GM12878 (cell line): ENCODE results near the gene DUOXA1. TPM values are rescaled to one million over a fixed set of nuclear protein-coding genes. Genes with fewer than 3 reads are reported as not detected.

ENCODE experiments used
- ATF7 ChIP-seq: fragments of 450-650 bp; IDR thresholded peaks from 2 replicates; pipeline ENCODE4 v1.6.1; 2016; ENCODE audit warnings: low read depth, mild to moderate bottlenecking
- CBX5 ChIP-seq: sonication (generic); IDR thresholded peaks from 2 replicates; pipeline ENCODE4 v1.6.1; 2016; ENCODE audit warnings: low read depth, moderate library complexity, mild to moderate bottlenecking, inconsistent platforms
- CEBPB ChIP-seq, 2 experiments: fragments of 150-350 bp in 1 of 2; IDR thresholded peaks; 2 replicates each; pipeline ENCODE4 v1.6.1; 2012 to 2014; ENCODE audit warnings: low read depth in 2 of 2, low read length in 2 of 2, borderline replicate concordance in 1 of 2, inconsistent platforms in 1 of 2
- CHD4 ChIP-seq: fragments of 200-600 bp; sonication (generic); IDR thresholded peaks from 2 replicates; pipeline ENCODE4 v1.6.1; 2016; ENCODE audit warnings: mild to moderate bottlenecking
- DPF2 ChIP-seq: fragments of 450-650 bp; IDR thresholded peaks from 2 replicates; pipeline ENCODE4 v1.6.1; 2017; ENCODE audit warnings: mild to moderate bottlenecking
- EP300 ChIP-seq, 2 experiments: fragments of 150-350 bp in 1 of 2; IDR thresholded peaks; 2 replicates each; pipeline ENCODE4 v1.6.1; 2011 to 2012; ENCODE audit warnings: low read depth in 2 of 2, low read length in 2 of 2, borderline replicate concordance in 1 of 2, improper control_type of control experiment in 1 of 2, inconsistent platforms in 1 of 2; ENCODE audit not compliant: control insufficient read depth in 1 of 2
- IKZF2 ChIP-seq, 2 experiments: fragments of 450-650 bp; IDR thresholded peaks; 2 replicates each; pipeline ENCODE4 v1.6.1; 2017; ENCODE audit warnings: mild to moderate bottlenecking in 2 of 2, moderate library complexity in 2 of 2
- IRF4 ChIP-seq: IDR thresholded peaks from 2 replicates; pipeline ENCODE4 v1.6.1; 2011; ENCODE audit warnings: low read depth, low read length
- KLF5 ChIP-seq: fragments of 450-650 bp; IDR thresholded peaks from 2 replicates; pipeline ENCODE4 v1.6.1; 2014; ENCODE audit warnings: mild to moderate bottlenecking; ENCODE audit not compliant: partially characterized antibody
- LARP7 ChIP-seq: fragments of 450-650 bp; IDR thresholded peaks from 2 replicates; pipeline ENCODE4 v1.6.1; 2017; ENCODE audit warnings: mild to moderate bottlenecking
- NR2F1 ChIP-seq: fragments of 450-650 bp; conservative IDR thresholded peaks from 2 replicates; pipeline ENCODE4 v1.6.1; 2017; ENCODE audit warnings: mild to moderate bottlenecking
- PML ChIP-seq: IDR thresholded peaks from 2 replicates; pipeline ENCODE4 v1.6.1; 2012; ENCODE audit warnings: low read length, inconsistent platforms
- POLR2A ChIP-seq: IDR thresholded peaks from 2 replicates; pipeline ENCODE4 v1.6.1; 2011; ENCODE audit warnings: low read depth, mild to moderate bottlenecking, low read length
- POLR2AphosphoS2 ChIP-seq: IDR thresholded peaks from 2 replicates; pipeline ENCODE4 v1.6.1; 2011; ENCODE audit warnings: low read depth, mild to moderate bottlenecking, low read length, improper control_type of control experiment, moderate library complexity
- SREBF2 ChIP-seq: IDR thresholded peaks from 2 replicates; pipeline ENCODE4 v1.6.1; 2012; ENCODE audit warnings: mild to moderate bottlenecking, low read length
- ZBED1 ChIP-seq: IDR thresholded peaks from 2 replicates; pipeline ENCODE4 v1.6.1; 2016; ENCODE audit warnings: borderline replicate concordance
- ZNF384 ChIP-seq: IDR thresholded peaks from 2 replicates; pipeline ENCODE4 v1.6.1; 2012; ENCODE audit warnings: low read depth, mild to moderate bottlenecking, low read length, improper control_type of control experiment, borderline replicate concordance
- ZZZ3 ChIP-seq: IDR thresholded peaks from 2 replicates; pipeline ENCODE4 v1.6.1; 2011; ENCODE audit warnings: low read depth; ENCODE audit not compliant: control insufficient read depth, insufficient read length
- polyA plus RNA-seq, 11 experiments: library from polyadenylated mRNA; depleted of rRNA in 4 of 11; unstranded in 6 of 11; stranded (reverse) in 5 of 11; fragments of >200 nt; fragmentation: Nextera tagmentation in 4 of 11; fragmentation: Illumina TruSeq in 1 of 11; extraction: Ambion mirVana in 4 of 11; extraction: Trizol in 1 of 11; gene quantifications; 1 replicate in 1 of 11; 2 replicates in 10 of 11; pipeline versions ENCODE4 v1.2.1 to v1.2.3, GENCODE V29; 2011 to 2016; ENCODE audit warnings: inconsistent platforms in 2 of 11, missing spikeins in 2 of 11, low read depth in 1 of 11
- total RNA-seq, 4 experiments: library from RNA; depleted of rRNA in 3 of 4; stranded (reverse); fragments of >200 nt in 3 of 4; fragmentation: Illumina TruSeq in 1 of 4; extraction: Trizol in 1 of 4; gene quantifications; 2 replicates each; pipeline versions ENCODE4 v1.2.1 to v1.2.3, GENCODE V29; 2013 to 2021
- TF ChIP-seq, protein P1 (sequence below): fragments of 450-650 bp; IDR thresholded peaks from 2 replicates; pipeline ENCODE4 v1.6.1; 2017; ENCODE audit warnings: antibody characterized with exemption, mild to moderate bottlenecking, moderate library complexity
- TF ChIP-seq, protein P2 (sequence below): IDR thresholded peaks from 2 replicates; pipeline ENCODE4 v1.6.1; 2012; ENCODE audit warnings: low read depth, low read length, improper control_type of control experiment
- TF ChIP-seq, protein P3 (sequence below): fragments of 450-650 bp; IDR thresholded peaks from 2 replicates; pipeline ENCODE4 v1.6.1; 2014; ENCODE audit warnings: mild to moderate bottlenecking
- TF ChIP-seq, protein P4 (sequence below): fragments of 450-650 bp; IDR thresholded peaks from 2 replicates; pipeline ENCODE4 v1.6.1; 2017; ENCODE audit warnings: low read depth, mild to moderate bottlenecking, moderate library complexity
- TF ChIP-seq, protein P5 (sequence below): fragments of 450-650 bp; IDR thresholded peaks from 2 replicates; pipeline ENCODE4 v1.6.1; 2016; ENCODE audit warnings: mild to moderate bottlenecking
- TF ChIP-seq, protein P6 (sequence below): IDR thresholded peaks from 2 replicates; pipeline ENCODE4 v1.6.1; 2011; ENCODE audit warnings: borderline replicate concordance, low read depth, mild to moderate bottlenecking, moderate library complexity, mixed read lengths, low read length; ENCODE audit not compliant: insufficient read depth; ENCODE audit errors: extremely low read length

Gene DUOXA1
- total and polyA plus RNA-seq, 10 of the 15 experiments (the other 5 are each of a cell fraction or from before 2014, with no cell fraction given) = 0.08 TPM; not detected in 9

DNA sequence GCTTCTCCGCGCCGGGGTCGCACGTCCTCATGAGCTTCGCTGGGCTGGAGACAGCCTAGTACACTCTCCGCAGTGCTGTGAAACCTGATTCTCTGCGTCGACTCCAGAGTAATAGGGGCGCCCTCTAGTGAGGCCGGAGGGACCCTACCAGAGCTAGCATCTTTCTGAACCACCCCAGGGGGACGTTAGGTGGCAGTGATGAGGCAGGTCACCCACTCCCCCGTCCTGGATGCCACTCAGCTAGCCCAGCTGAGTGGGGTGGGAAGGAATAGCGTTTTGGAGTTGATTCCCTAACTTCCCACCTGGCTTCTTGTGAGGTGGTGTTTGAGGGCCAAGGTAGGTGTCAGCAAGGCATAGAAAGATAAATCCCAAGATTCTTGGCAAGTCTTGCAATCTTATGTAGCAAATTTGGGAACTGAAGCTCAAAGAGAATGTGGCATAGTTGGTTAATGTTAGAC lies 11.5 kb downstream of the DUOXA1 start (continued):
- TF ChIP-seq, protein P1, sequence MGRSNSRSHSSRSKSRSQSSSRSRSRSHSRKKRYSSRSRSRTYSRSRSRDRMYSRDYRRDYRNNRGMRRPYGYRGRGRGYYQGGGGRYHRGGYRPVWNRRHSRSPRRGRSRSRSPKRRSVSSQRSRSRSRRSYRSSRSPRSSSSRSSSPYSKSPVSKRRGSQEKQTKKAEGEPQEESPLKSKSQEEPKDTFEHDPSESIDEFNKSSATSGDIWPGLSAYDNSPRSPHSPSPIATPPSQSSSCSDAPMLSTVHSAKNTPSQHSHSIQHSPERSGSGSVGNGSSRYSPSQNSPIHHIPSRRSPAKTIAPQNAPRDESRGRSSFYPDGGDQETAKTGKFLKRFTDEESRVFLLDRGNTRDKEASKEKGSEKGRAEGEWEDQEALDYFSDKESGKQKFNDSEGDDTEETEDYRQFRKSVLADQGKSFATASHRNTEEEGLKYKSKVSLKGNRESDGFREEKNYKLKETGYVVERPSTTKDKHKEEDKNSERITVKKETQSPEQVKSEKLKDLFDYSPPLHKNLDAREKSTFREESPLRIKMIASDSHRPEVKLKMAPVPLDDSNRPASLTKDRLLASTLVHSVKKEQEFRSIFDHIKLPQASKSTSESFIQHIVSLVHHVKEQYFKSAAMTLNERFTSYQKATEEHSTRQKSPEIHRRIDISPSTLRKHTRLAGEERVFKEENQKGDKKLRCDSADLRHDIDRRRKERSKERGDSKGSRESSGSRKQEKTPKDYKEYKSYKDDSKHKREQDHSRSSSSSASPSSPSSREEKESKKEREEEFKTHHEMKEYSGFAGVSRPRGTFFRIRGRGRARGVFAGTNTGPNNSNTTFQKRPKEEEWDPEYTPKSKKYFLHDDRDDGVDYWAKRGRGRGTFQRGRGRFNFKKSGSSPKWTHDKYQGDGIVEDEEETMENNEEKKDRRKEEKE = no peak
- no peak for TF ChIP-seq POLR2AphosphoS2
- TF ChIP-seq DPF2 = no peak
- TF ChIP-seq CHD4 = no peak
- TF ChIP-seq, protein P2, sequence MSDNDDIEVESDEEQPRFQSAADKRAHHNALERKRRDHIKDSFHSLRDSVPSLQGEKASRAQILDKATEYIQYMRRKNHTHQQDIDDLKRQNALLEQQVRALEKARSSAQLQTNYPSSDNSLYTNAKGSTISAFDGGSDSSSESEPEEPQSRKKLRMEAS = no peak
- no peak for TF ChIP-seq ZBED1
- TF ChIP-seq EP300 (IDR thresholded peaks at IDR 0.05; ENCODE audit: borderline replicate concordance in 1 of 2, control insufficient read depth in 1 of 2, low read depth in 2 of 2, low read length in 2 of 2) = no peak
- TF ChIP-seq NR2F1 = no peak
- no peak for TF ChIP-seq CEBPB (IDR thresholded peaks at IDR 0.05; ENCODE audit: borderline replicate concordance in 1 of 2, low read depth in 2 of 2, low read length in 2 of 2)
- TF ChIP-seq CBX5 = no peak
- TF ChIP-seq ZNF384 = no peak
- TF ChIP-seq, protein P3, sequence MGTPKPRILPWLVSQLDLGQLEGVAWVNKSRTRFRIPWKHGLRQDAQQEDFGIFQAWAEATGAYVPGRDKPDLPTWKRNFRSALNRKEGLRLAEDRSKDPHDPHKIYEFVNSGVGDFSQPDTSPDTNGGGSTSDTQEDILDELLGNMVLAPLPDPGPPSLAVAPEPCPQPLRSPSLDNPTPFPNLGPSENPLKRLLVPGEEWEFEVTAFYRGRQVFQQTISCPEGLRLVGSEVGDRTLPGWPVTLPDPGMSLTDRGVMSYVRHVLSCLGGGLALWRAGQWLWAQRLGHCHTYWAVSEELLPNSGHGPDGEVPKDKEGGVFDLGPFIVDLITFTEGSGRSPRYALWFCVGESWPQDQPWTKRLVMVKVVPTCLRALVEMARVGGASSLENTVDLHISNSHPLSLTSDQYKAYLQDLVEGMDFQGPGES = no peak
- no peak for TF ChIP-seq IKZF2 (IDR thresholded peaks at IDR 0.05)
- TF ChIP-seq, protein P4, sequence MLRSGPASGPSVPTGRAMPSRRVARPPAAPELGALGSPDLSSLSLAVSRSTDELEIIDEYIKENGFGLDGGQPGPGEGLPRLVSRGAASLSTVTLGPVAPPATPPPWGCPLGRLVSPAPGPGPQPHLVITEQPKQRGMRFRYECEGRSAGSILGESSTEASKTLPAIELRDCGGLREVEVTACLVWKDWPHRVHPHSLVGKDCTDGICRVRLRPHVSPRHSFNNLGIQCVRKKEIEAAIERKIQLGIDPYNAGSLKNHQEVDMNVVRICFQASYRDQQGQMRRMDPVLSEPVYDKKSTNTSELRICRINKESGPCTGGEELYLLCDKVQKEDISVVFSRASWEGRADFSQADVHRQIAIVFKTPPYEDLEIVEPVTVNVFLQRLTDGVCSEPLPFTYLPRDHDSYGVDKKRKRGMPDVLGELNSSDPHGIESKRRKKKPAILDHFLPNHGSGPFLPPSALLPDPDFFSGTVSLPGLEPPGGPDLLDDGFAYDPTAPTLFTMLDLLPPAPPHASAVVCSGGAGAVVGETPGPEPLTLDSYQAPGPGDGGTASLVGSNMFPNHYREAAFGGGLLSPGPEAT = 0 out of 2 replicates have a peak, but pooled peaks have one; percentile 25
- peak; percentile 67; the same call in 1 of the 2 replicates for TF ChIP-seq IRF4
- no peak for TF ChIP-seq PML
- TF ChIP-seq POLR2A = no peak
- TF ChIP-seq SREBF2 = no peak
- TF ChIP-seq, protein P5, sequence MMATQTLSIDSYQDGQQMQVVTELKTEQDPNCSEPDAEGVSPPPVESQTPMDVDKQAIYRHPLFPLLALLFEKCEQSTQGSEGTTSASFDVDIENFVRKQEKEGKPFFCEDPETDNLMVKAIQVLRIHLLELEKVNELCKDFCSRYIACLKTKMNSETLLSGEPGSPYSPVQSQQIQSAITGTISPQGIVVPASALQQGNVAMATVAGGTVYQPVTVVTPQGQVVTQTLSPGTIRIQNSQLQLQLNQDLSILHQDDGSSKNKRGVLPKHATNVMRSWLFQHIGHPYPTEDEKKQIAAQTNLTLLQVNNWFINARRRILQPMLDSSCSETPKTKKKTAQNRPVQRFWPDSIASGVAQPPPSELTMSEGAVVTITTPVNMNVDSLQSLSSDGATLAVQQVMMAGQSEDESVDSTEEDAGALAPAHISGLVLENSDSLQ = peak; percentile 81
- TF ChIP-seq ZZZ3 = no peak
- TF ChIP-seq, protein P6, sequence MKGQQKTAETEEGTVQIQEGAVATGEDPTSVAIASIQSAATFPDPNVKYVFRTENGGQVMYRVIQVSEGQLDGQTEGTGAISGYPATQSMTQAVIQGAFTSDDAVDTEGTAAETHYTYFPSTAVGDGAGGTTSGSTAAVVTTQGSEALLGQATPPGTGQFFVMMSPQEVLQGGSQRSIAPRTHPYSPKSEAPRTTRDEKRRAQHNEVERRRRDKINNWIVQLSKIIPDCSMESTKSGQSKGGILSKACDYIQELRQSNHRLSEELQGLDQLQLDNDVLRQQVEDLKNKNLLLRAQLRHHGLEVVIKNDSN = no peak
- TF ChIP-seq ATF7 = no peak
- TF ChIP-seq KLF5 = peak; percentile 24
- peak; percentile 34; the same call in 1 of the 2 replicates for TF ChIP-seq LARP7
